Measurements from ENCODE around the gene LPP.

LPP gene

DNA sequence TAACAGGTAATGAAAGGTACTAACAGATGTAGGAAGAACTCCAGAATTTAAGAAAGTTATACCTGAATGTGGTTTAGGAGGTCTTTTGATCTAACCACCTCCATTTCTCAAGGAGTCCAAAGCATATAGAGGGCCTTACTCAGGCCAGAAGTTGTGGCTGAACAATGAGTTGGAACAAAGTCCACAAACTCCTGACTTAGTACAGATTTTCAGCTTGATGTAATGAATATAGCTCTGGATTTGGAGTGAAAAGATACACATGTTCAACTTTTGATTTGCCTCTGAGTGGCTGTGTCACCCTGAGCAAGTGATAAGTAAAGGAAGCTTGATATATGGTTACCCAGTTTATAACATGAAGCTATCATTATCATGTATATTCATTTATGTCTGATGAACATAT is 390.1 kb downstream of the LPP start:
- in situ Hi-C loops (cut with HindIII; ENCODE audit: low sequenced_read_pairs), result no loop called here
- TF ChIP-seq, protein P1, sequence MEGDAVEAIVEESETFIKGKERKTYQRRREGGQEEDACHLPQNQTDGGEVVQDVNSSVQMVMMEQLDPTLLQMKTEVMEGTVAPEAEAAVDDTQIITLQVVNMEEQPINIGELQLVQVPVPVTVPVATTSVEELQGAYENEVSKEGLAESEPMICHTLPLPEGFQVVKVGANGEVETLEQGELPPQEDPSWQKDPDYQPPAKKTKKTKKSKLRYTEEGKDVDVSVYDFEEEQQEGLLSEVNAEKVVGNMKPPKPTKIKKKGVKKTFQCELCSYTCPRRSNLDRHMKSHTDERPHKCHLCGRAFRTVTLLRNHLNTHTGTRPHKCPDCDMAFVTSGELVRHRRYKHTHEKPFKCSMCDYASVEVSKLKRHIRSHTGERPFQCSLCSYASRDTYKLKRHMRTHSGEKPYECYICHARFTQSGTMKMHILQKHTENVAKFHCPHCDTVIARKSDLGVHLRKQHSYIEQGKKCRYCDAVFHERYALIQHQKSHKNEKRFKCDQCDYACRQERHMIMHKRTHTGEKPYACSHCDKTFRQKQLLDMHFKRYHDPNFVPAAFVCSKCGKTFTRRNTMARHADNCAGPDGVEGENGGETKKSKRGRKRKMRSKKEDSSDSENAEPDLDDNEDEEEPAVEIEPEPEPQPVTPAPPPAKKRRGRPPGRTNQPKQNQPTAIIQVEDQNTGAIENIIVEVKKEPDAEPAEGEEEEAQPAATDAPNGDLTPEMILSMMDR (IDR thresholded peaks at IDR 0.05; ENCODE audit: low read depth, low read length, missing control alignments), result no peak
- no peak overlapping the region for H3K4me3 ChIP-seq (ENCODE audit: low read depth, low read length)
- DNase-seq (ENCODE audit: low read depth), result no peak

DNA sequence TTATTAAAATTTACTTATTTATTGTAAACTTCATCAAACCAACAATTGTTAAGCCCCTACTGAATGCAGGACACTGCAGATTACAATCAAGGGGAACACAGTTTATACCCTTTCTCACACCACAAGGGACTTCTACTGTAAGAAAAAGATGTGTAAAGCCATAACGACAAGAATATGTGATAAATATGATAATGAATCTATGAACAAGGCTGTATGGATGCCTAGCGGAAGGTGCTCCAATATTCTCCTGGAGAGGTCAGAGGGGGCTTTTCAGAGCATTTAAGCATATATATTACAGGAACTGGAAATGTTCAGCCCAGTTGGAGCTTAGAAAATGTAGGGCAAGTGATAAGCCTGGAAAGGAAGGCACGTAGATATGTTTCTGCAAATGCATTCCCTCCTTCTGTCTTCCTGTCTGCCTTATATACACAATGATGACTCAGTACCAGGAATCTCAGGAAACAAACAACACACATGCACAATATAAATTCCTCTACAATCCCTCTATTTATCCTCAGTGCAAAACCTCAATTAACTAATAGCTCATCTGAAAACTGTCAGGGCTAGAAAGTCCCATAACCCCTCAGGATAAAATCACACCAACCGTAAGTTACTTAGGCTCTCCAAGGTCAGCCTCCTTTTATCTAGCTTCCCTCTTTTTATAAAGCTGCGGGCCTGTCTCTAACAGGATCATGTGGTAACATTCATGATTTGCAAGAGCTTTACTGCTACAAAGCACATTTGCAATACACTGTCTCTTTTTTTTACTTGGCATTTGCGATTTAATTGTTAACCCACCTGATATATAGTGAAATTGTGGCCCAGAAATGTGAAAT is 393.1 kb downstream of the LPP start:
- no peak overlapping the region for H3K4me3 ChIP-seq (ENCODE audit: low read depth, low read length)
- TF ChIP-seq, protein P1 (IDR thresholded peaks at IDR 0.05; ENCODE audit: low read depth, low read length, missing control alignments), result no peak
- in situ Hi-C loops (cut with HindIII; ENCODE audit: low sequenced_read_pairs), result no loop called here
- DNase-seq (ENCODE audit: low read depth), result no peak

DNA sequence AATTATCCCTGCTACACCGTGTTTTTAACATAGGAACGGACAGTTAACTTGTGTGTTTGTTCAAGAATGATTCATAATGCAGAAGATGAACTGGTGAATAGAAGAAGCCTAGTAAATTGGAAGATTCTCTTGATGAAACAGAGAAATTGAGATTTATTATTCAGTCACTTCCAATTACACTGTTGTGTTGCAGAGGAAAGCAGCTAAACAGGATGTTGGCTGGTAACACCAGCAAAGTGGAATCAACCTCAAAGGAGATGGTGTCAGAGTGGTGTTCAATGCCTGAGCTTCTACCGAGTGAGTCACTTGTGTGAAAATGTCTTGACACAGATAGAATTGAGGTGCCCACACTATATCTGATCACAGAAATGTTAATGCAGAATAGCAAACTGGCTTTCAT is 399.6 kb downstream of the LPP start:
- no peak overlapping the region for H3K4me3 ChIP-seq (ENCODE audit: low read depth, low read length)
- DNase-seq (ENCODE audit: low read depth), result no peak
- in situ Hi-C loops (cut with HindIII; ENCODE audit: low sequenced_read_pairs), result no loop called here
- TF ChIP-seq, protein P1 (IDR thresholded peaks at IDR 0.05; ENCODE audit: low read depth, low read length, missing control alignments), result no peak

DNA sequence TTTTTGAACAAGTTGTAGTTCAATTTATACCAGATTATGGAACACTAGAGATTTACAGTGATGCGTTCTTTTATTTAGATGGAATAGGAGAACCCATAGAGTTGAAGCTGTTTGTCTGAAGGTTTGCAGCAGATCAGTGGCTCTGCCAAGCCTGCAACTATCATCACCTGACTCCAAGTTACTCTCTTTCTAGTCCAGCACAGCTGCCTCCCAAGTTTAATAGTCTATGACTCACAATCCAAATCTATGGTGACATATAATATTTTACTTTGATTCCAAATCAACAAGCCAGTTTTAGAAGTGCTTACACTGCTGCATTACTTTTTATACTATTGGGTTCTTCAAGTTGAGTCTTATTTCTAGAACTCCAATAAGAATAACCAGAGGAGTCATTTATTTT is 400.4 kb downstream of the LPP start:
- in situ Hi-C loops (cut with HindIII; ENCODE audit: low sequenced_read_pairs), result no loop called here
- TF ChIP-seq, protein P1 (IDR thresholded peaks at IDR 0.05; ENCODE audit: low read depth, low read length, missing control alignments), result no peak
- no peak for DNase-seq (ENCODE audit: low read depth)
- H3K4me3 ChIP-seq (ENCODE audit: low read depth, low read length), result no peak overlapping the region

DNA sequence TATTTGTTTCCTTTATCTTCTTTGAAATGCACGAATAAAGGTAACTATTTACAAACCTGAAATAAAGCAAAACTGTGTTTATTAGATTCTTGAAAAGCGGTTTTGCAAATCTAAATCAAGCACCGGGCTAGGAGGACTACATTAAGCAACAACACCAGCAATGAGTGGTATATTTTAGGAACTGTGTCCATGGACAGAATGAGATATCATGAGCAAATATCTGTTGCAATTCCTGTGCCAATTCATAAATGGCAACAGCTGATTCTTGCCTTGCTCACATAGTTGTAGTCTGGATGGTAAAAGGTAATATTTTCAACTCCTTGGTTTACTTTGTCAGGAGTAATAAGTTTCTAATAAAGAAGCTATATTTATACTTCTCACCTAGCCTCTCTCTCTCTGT is 403.3 kb downstream of the LPP start:
- TF ChIP-seq, protein P1 (IDR thresholded peaks at IDR 0.05; ENCODE audit: low read depth, low read length, missing control alignments), result no peak
- H3K4me3 ChIP-seq (ENCODE audit: low read depth, low read length), result no peak overlapping the region
- in situ Hi-C loops (cut with HindIII; ENCODE audit: low sequenced_read_pairs), result no loop called here
- DNase-seq (ENCODE audit: low read depth), result no peak

DNA sequence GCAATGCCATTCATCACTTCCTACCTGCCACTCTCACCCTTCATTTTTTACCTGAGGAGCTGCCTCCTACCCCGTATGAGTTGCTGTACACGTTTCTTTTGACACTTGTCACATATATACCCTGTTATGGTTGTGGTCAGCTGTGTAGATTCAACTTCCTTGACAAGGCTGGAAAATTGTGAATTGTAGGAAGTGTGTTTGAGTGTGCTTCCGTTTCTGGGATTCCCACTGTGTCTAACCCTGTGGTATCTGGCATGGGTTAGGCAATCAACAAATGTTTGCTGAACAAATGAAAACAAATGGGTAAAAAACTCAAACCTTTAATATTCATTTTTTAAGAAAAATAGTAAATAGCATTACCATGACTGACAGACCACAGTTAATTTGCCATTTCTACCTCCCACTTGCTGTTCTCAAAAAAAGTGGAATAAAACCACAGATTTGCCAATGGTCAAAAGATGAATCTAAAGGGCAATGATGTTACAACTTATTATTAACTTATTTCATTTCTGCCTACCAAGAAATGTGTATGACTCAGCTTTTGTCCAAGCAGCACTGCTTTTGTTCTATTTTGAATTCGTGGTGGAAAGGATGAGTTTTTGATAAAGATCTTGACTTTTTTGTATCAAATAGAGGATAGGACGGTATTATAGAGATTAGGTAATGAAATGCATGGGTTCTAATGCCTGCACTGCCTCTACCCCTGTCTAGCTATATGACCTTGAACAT is 404.6 kb downstream of the LPP start:
- in situ Hi-C loops (cut with HindIII; ENCODE audit: low sequenced_read_pairs), result no loop called here
- no peak overlapping the region for H3K4me3 ChIP-seq (ENCODE audit: low read depth, low read length)
- DNase-seq (ENCODE audit: low read depth), result no peak
- TF ChIP-seq, protein P1 (IDR thresholded peaks at IDR 0.05; ENCODE audit: low read depth, low read length, missing control alignments), result no peak
